Measurements from ENCODE around the gene TBX5. TPM values are rescaled to one million over a fixed set of nuclear protein-coding genes. Genes with fewer than 3 reads are reported as not detected.

Gene TBX5
- total and polyA plus RNA-seq, 2 experiments from 2014 or later: 0.21 TPM; not detected in 1

DNA sequence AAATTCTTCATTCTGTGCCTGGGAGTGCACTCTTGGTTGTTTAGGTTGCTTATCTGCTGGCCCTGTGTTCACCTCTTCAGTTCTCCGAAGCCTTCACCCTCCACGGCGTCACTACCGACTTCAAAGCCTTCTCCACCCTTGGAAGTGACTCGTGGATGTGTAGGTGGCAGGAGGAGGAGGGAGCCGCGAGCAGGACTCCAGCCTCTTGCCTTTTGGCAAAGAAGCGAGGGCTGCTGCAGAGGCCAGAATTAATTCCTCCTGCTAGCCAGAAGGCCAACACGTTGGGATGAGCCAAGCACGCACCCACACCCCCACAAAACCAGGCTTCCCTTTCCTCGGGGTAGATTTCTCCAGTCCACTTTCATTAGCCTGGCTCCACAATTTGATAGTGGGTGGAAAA lies 86.5 kb downstream of the TBX5 start (continued):
- TF ChIP-seq REST (IDR thresholded peaks at IDR 0.05; ENCODE audit: unreplicated experiment) (no peak), EZH2 (IDR thresholded peaks at IDR 0.05; ENCODE audit: low read depth, unreplicated experiment) (no peak), ZNF331 (CRISPR knock-in tag; IDR thresholded peaks at IDR 0.05; ENCODE audit: low read depth) (no peak)
- TF ChIP-seq, protein P1, sequence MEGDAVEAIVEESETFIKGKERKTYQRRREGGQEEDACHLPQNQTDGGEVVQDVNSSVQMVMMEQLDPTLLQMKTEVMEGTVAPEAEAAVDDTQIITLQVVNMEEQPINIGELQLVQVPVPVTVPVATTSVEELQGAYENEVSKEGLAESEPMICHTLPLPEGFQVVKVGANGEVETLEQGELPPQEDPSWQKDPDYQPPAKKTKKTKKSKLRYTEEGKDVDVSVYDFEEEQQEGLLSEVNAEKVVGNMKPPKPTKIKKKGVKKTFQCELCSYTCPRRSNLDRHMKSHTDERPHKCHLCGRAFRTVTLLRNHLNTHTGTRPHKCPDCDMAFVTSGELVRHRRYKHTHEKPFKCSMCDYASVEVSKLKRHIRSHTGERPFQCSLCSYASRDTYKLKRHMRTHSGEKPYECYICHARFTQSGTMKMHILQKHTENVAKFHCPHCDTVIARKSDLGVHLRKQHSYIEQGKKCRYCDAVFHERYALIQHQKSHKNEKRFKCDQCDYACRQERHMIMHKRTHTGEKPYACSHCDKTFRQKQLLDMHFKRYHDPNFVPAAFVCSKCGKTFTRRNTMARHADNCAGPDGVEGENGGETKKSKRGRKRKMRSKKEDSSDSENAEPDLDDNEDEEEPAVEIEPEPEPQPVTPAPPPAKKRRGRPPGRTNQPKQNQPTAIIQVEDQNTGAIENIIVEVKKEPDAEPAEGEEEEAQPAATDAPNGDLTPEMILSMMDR (conservative IDR thresholded peaks at IDR 0.05; ENCODE audit: low read depth in 2 of 2): no peak

GRCh38 chr12:114318984-114319383 lies 87.0 kb downstream of the TBX5 start:
- Histone ChIP-seq H2AFZ (0 out of 2 replicates have a peak overlapping the region, but pooled peaks have one; percentile 23), H3F3A (replicated peaks; ENCODE audit: low read depth) (no peaks in the 10 kb centered on the region), H3K36me3 (ENCODE audit: insufficient read depth) (no peaks in the 10 kb centered on the region), H3K4me3 (no peak overlapping the region), H3K79me2 (replicated peaks; ENCODE audit: insufficient read depth) (no peaks in the 10 kb centered on the region), H3K4me2 (peak overlapping the region; percentile 48; the same call in 1 of the 2 replicates), H3K9me2 (ENCODE audit: insufficient read depth) (no peaks in the 10 kb centered on the region), H4K20me1 (replicated peaks; ENCODE audit: insufficient read depth) (no peaks in the 10 kb centered on the region), H3K4me1 (ENCODE audit: insufficient read depth) (peaks cover 5% of the 10 kb centered on the region), H3K27ac (ENCODE audit: low read depth) (no peak overlapping the region), H3K27me3 (ENCODE audit: insufficient read depth) (no peaks in the 10 kb centered on the region)
- no peak for DNase-seq (ENCODE audit: low spot score)
- H3K27ac Mint-ChIP-seq: no peak overlapping the region
- H3K9me3 Mint-ChIP-seq: no peaks in the 10 kb centered on the region
- no peaks in the 10 kb centered on the region for H3K27me3 Mint-ChIP-seq (ENCODE audit: insufficient read depth, low read depth, poor library complexity)
- no peak for ATAC-seq
- no peak overlapping the region for H3K4me3 Mint-ChIP-seq
- peaks cover 9% of the 10 kb centered on the region for H3K4me1 Mint-ChIP-seq
- no peaks in the 10 kb centered on the region for H3K36me3 Mint-ChIP-seq (ENCODE audit: low read depth)
- TF ChIP-seq, protein P2, sequence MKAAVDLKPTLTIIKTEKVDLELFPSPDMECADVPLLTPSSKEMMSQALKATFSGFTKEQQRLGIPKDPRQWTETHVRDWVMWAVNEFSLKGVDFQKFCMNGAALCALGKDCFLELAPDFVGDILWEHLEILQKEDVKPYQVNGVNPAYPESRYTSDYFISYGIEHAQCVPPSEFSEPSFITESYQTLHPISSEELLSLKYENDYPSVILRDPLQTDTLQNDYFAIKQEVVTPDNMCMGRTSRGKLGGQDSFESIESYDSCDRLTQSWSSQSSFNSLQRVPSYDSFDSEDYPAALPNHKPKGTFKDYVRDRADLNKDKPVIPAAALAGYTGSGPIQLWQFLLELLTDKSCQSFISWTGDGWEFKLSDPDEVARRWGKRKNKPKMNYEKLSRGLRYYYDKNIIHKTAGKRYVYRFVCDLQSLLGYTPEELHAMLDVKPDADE (IDR thresholded peaks at IDR 0.05): no peak
- TF ChIP-seq POLR2AphosphoS5 (IDR thresholded peaks at IDR 0.05; ENCODE audit: low read depth) (no peak), ZNF331 (CRISPR knock-in tag; IDR thresholded peaks at IDR 0.05; ENCODE audit: low read depth) (no peak), NANOG (IDR thresholded peaks at IDR 0.05; ENCODE audit: borderline replicate concordance) (no peak), REST (IDR thresholded peaks at IDR 0.05; ENCODE audit: unreplicated experiment) (no peak), STAT1 (IDR thresholded peaks at IDR 0.05; ENCODE audit: unreplicated experiment) (no peak), JUNB (IDR thresholded peaks at IDR 0.05; ENCODE audit: unreplicated experiment) (no peak), ZNF114 (CRISPR knock-in tag; IDR thresholded peaks at IDR 0.05) (no peak), EZH2phosphoT487 (IDR thresholded peaks at IDR 0.05; ENCODE audit: unreplicated experiment) (no peak), CREB1 (CRISPR knock-in tag; IDR thresholded peaks at IDR 0.05; ENCODE audit: low read depth) (no peak)
- TF ChIP-seq, protein P1 (conservative IDR thresholded peaks at IDR 0.05; ENCODE audit: low read depth in 2 of 2): no peak
